ENCODE measurements around the gene IVL. TPM values are rescaled to one million over a fixed set of nuclear protein-coding genes. Genes with fewer than 3 reads are reported as not detected.

Gene IVL
- total RNA-seq, 1 donor from 2014 or later: not detected

DNA sequence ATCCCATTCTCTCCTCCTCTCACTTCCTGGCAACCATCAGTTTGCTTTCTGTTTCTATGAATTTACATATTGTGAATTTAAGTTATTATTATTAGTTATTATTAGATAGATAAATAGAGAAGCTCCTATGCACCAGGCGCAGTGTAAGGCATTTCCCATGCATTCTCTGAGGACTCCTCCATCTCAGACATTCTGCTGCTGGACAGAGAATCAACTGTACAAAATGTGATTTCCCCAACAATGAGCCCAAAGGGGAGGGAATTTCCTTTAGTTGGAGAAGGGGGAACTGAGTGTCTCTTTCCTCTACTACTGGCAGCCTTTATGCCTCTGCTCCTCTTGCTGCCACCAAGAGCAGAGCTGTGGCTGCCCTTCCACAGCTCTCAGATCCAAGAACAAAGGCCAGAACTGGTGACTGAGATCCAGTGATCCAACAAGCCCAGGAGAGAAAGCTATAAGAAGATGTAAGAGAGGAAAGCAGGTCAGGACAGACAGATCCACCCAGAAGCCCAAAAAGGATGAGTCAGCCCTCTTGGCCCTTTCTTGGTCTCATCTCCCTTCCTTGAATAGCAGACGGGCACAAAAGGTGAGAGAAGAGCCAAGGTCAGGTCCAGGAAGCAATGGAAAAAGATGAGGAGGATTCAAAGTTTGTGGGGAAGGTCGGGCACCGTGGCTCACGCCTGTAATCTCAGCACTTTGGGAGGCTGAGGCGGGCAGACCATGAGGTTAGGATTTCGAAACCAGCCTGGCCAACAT, 3.5 kb upstream of the IVL start:
- ChIA-PET POLR2A (no interaction called here), CTCF (no interaction called here)
- Mint-ChIP-seq H3K9me3 (no peaks in the 10 kb centered on the region), H3K27ac (no peak overlapping the region), H3K4me3 (no peak overlapping the region), H3K36me3 (ENCODE audit: low read depth) (no peaks in the 10 kb centered on the region), H3K4me1 (no peaks in the 10 kb centered on the region), H3K27me3 (peaks cover 31% of the 10 kb centered on the region)
- intact Hi-C loops (cut with micrococcal nuclease): no loop called here
- ATAC-seq (ENCODE audit: low read depth): no peak
- DNase-seq: no peak
- TF ChIP-seq, protein P1, sequence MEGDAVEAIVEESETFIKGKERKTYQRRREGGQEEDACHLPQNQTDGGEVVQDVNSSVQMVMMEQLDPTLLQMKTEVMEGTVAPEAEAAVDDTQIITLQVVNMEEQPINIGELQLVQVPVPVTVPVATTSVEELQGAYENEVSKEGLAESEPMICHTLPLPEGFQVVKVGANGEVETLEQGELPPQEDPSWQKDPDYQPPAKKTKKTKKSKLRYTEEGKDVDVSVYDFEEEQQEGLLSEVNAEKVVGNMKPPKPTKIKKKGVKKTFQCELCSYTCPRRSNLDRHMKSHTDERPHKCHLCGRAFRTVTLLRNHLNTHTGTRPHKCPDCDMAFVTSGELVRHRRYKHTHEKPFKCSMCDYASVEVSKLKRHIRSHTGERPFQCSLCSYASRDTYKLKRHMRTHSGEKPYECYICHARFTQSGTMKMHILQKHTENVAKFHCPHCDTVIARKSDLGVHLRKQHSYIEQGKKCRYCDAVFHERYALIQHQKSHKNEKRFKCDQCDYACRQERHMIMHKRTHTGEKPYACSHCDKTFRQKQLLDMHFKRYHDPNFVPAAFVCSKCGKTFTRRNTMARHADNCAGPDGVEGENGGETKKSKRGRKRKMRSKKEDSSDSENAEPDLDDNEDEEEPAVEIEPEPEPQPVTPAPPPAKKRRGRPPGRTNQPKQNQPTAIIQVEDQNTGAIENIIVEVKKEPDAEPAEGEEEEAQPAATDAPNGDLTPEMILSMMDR (IDR thresholded peaks at IDR 0.05): no peak

DNA sequence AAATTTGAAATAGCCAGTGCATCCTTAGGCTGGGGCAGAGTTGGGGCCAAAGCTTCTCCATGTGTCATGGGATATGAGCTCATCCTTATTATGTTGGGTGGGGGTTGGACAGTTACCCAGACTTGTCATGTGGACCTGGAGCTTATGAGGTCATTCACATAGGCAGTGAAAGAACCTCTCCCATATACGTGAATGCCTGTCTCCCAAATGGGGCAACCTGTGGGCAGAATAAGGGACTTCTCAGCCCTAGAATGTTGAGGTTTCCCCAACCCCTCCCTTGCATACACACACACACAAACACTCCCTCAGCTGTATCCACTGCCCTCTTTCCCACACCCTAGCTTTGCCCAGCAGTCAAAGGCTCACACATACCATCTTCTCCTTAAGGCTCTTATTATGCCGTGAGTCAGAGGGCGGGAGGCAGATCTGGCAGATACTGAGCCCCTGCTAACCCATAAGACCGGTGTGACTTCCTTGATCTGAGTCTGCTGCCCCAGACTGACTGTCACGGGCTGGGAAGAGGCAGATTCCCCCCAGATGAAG, 2.3 kb upstream of the IVL start:
- no peak overlapping the region for H3K27ac Mint-ChIP-seq
- ATAC-seq (ENCODE audit: low read depth): no peak
- H3K4me1 Mint-ChIP-seq: no peaks in the 10 kb centered on the region
- CTCF ChIA-PET: no interaction called here
- no peaks in the 10 kb centered on the region for H3K9me3 Mint-ChIP-seq
- POLR2A ChIA-PET: no interaction called here
- intact Hi-C loops (cut with micrococcal nuclease): no loop called here
- TF ChIP-seq, protein P1 (IDR thresholded peaks at IDR 0.05): no peak
- no peak overlapping the region for H3K4me3 Mint-ChIP-seq
- H3K27me3 Mint-ChIP-seq: peaks cover 33% of the 10 kb centered on the region
- DNase-seq: no peak
- no peaks in the 10 kb centered on the region for H3K36me3 Mint-ChIP-seq (ENCODE audit: low read depth)

DNA sequence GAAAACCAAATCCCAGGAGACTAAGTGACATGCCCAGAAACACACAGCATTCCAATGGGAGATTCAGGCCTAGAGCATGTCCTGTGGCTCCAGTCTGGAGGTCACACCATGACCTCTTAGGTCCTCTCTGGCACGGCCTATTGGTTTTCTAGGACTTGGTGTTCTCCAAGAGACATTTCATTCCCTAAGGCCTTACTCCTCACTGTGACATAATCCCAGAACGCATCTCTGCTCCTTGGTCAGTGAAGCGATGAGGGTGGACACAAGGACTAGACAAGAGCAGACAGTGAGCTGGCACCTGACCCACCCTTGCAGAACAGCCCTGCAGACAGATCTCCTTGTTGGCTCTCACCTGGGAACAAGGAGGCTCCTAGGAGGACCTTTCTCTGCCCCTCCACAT, 860 bp downstream of the IVL start:
- Mint-ChIP-seq H3K4me1 (no peaks in the 10 kb centered on the region), H3K36me3 (ENCODE audit: low read depth) (no peaks in the 10 kb centered on the region), H3K4me3 (no peak overlapping the region), H3K27me3 (peaks cover 39% of the 10 kb centered on the region), H3K27ac (no peak overlapping the region), H3K9me3 (no peaks in the 10 kb centered on the region)
- intact Hi-C loops (cut with micrococcal nuclease): no loop called here
- ChIA-PET POLR2A (no interaction called here), CTCF (no interaction called here)
- ATAC-seq (ENCODE audit: low read depth): no peak
- DNase-seq: no peak
- TF ChIP-seq, protein P1 (IDR thresholded peaks at IDR 0.05): no peak

DNA sequence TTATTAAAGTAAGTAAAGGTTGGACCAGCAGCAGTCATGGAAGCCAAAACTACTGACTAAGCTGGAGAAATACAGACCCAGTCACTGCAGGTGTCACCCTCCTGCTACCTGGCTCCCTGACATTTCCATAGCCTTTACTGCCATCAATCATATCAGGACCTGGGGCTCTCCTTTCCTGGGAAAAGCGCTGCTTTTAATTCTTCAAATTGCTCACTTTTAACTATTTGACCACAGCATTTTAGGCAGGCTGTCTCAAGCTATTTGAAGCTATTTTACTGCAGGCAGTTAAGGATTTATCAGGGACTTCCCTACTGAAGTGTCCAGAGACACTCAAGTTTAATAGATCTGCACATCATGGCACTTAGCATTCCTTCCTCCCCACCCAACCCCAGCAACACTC, 4.1 kb downstream of the IVL start:
- POLR2A ChIA-PET: no interaction called here
- H3K27ac Mint-ChIP-seq: no peak overlapping the region
- CTCF ChIA-PET: no interaction called here
- H3K4me1 Mint-ChIP-seq: no peaks in the 10 kb centered on the region
- no peaks in the 10 kb centered on the region for H3K36me3 Mint-ChIP-seq (ENCODE audit: low read depth)
- H3K9me3 Mint-ChIP-seq: peaks cover 5% of the 10 kb centered on the region
- peaks cover 35% of the 10 kb centered on the region for H3K27me3 Mint-ChIP-seq
- no peak overlapping the region for H3K4me3 Mint-ChIP-seq
- DNase-seq (no peak), ATAC-seq (ENCODE audit: low read depth) (no peak)
- intact Hi-C loops (cut with micrococcal nuclease): no loop called here
- TF ChIP-seq, protein P1 (IDR thresholded peaks at IDR 0.05): no peak

DNA sequence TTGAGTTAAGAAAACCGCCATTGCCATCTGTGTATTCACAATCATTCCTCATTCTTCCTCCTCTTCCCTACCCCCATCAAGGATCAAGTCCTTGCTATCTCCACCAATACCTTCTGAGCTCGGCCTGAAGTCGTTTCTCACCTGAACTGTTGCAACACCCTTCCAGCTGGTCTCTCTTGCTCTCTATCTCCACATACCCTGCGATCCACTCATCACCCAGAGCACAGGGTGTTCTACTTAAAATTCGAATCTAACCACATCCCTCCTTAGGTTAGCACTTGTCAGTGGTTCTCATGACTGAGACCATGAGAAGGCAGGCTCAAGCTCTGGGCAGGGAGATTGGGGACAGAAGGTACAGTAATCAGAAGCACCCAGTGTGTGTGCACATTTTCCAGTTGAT, 4.6 kb downstream of the IVL start:
- Mint-ChIP-seq H3K27ac (no peak overlapping the region), H3K9me3 (peaks cover 5% of the 10 kb centered on the region), H3K4me1 (no peaks in the 10 kb centered on the region), H3K27me3 (peaks cover 32% of the 10 kb centered on the region), H3K36me3 (ENCODE audit: low read depth) (no peaks in the 10 kb centered on the region), H3K4me3 (no peak overlapping the region)
- intact Hi-C loops (cut with micrococcal nuclease): no loop called here
- ATAC-seq (ENCODE audit: low read depth): no peak
- ChIA-PET CTCF (no interaction called here), POLR2A (no interaction called here)
- DNase-seq: no peak
- TF ChIP-seq, protein P1 (IDR thresholded peaks at IDR 0.05): no peak

Data from activated B cell treated with CpG ODN at 0.5 μM for 24 hours (primary cell).